ENCODE measurements around the gene AATF. TPM values are rescaled to one million over a fixed set of nuclear protein-coding genes. Genes with fewer than 3 reads are reported as not detected.

Gene AATF
- total RNA-seq, 1 donor from 2014 or later: 21.1 TPM

DNA sequence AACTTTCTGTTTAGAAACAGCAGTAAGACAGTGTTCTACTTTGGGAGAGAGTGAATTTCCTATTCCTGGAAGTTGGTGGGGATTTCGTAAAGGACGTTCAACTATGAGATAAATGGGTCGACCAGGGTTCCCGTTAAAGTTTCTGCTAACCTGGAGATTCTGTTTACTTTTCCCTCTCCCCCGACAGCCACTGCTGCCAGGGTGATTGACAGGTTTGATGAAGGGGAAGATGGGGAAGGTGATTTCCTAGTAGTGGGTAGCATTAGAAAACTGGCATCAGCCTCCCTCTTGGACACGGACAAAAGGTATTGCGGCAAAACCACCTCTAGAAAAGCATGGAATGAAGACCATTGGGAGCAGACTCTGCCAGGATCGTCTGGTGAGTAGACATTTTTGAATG is 1.3 kb downstream of the AATF start:
- Histone ChIP-seq H3K36me3 (peaks cover 0 to 33% of the 10 kb centered on the region in 2 donors), H3K4me1 (peaks cover 25% of the 10 kb centered on the region), H3K9me3 (no peaks in the 10 kb centered on the region), H3K4me3 (peak overlapping the region in 1 of 2 donors; percentile 95), H3K27me3 (no peaks in the 10 kb centered on the region), H3K27ac (no peak overlapping the region)
- no peak for TF ChIP-seq POLR2AphosphoS5 (IDR thresholded peaks at IDR 0.05; ENCODE audit: insufficient read depth in 1 of 2, low read depth in 1 of 2)
- TF ChIP-seq, protein P1, sequence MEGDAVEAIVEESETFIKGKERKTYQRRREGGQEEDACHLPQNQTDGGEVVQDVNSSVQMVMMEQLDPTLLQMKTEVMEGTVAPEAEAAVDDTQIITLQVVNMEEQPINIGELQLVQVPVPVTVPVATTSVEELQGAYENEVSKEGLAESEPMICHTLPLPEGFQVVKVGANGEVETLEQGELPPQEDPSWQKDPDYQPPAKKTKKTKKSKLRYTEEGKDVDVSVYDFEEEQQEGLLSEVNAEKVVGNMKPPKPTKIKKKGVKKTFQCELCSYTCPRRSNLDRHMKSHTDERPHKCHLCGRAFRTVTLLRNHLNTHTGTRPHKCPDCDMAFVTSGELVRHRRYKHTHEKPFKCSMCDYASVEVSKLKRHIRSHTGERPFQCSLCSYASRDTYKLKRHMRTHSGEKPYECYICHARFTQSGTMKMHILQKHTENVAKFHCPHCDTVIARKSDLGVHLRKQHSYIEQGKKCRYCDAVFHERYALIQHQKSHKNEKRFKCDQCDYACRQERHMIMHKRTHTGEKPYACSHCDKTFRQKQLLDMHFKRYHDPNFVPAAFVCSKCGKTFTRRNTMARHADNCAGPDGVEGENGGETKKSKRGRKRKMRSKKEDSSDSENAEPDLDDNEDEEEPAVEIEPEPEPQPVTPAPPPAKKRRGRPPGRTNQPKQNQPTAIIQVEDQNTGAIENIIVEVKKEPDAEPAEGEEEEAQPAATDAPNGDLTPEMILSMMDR (IDR thresholded peaks at IDR 0.05): no peak
- no peak for TF ChIP-seq POLR2A (IDR thresholded peaks at IDR 0.05)
- DNase-seq (ENCODE audit: extremely low spot score in 2 of 2): no peak
- intact Hi-C loops (cut with DNase I): no loop called here

DNA sequence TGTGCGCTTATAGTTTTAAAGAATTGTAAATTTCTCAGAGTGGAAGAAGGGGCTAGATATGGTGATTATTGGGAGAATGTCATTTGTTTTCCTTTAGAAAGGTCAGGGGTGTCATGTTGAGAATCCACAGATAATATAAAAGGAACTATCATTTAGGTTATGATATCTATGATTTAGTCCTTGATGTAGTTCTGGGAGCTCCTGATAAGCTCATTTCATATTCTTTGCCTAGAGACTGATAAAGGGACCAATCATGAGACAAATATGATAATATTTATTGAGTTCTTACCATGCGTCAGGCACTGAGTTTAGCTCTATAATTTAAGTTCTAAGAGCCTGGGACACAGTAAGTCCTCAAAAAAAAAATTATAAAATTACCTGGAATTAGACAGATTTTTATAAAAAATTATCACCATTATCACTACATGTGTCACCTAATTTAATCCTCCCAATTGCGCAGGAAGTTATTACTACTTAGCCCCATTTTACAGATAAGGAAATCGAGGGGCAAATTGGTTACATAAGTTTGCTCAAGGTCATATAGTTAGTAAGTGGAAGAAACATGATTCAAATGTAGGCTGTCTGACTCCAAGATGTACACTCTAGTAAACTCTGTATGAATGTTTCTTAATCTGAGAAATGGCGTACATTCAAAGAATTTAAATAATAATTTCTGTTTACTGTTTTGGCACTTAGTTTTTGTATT is 2.5 kb downstream of the AATF start:
- Histone ChIP-seq H3K9me3 (no peaks in the 10 kb centered on the region), H3K4me3 (no peak overlapping the region), H3K27me3 (no peaks in the 10 kb centered on the region), H3K36me3 (peaks cover 0 to 36% of the 10 kb centered on the region in 2 donors), H3K4me1 (peaks cover 25% of the 10 kb centered on the region), H3K27ac (no peak overlapping the region)
- intact Hi-C loops (cut with DNase I): no loop called here
- TF ChIP-seq POLR2A (IDR thresholded peaks at IDR 0.05) (no peak), POLR2AphosphoS5 (IDR thresholded peaks at IDR 0.05; ENCODE audit: insufficient read depth in 1 of 2, low read depth in 1 of 2) (no peak)
- TF ChIP-seq, protein P1 (IDR thresholded peaks at IDR 0.05): no peak
- DNase-seq (ENCODE audit: extremely low spot score in 2 of 2): no peak

DNA sequence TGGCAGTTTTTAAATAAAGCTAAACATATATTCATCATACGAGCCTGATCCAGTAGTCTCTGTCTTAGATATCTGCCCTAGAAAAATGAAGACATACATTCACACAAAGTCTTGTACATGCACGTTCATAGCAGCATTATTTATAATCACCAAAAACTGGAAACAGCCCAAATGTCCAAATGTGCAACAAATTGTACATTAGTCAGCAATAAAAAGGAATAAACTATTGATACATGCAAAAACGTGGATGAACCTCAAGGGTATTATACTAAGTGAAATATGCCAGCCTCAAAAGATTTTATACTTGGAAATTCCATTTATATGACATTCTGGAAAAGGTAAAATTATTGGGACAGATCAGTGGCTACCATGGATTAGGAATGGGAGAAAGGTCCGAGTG is 22.8 kb downstream of the AATF start:
- intact Hi-C loops (cut with DNase I): no loop called here
- H3K27ac ChIP-seq: no peak overlapping the region
- DNase-seq (ENCODE audit: extremely low spot score in 2 of 2): no peak
- no peaks in the 10 kb centered on the region for H3K9me3 ChIP-seq
- H3K4me1 ChIP-seq: no peaks in the 10 kb centered on the region
- H3K27me3 ChIP-seq: no peaks in the 10 kb centered on the region
- H3K36me3 ChIP-seq: no peaks in the 10 kb centered on the region
- H3K4me3 ChIP-seq: no peak overlapping the region
- TF ChIP-seq POLR2A (IDR thresholded peaks at IDR 0.05) (no peak), POLR2AphosphoS5 (IDR thresholded peaks at IDR 0.05; ENCODE audit: insufficient read depth in 1 of 2, low read depth in 1 of 2) (no peak)
- TF ChIP-seq, protein P1 (IDR thresholded peaks at IDR 0.05): no peak

- no peak overlapping the region for H3K4me3 ChIP-seq
- no peaks in the 10 kb centered on the region for H3K27me3 ChIP-seq
- TF ChIP-seq POLR2AphosphoS5 (IDR thresholded peaks at IDR 0.05; ENCODE audit: insufficient read depth in 1 of 2, low read depth in 1 of 2) (no peak), POLR2A (IDR thresholded peaks at IDR 0.05) (no peak)
- TF ChIP-seq, protein P1 (IDR thresholded peaks at IDR 0.05): no peak
- H3K27ac ChIP-seq: no peak overlapping the region
- H3K36me3 ChIP-seq: no peaks in the 10 kb centered on the region
- no peak for DNase-seq (ENCODE audit: extremely low spot score in 2 of 2)
- H3K4me1 ChIP-seq: no peaks in the 10 kb centered on the region
- H3K9me3 ChIP-seq: no peaks in the 10 kb centered on the region
- intact Hi-C loops (cut with DNase I): no loop called here
These were observed 23.5 kb downstream of the AATF start for GRCh38 chr17:36972186-36972700.

DNA sequence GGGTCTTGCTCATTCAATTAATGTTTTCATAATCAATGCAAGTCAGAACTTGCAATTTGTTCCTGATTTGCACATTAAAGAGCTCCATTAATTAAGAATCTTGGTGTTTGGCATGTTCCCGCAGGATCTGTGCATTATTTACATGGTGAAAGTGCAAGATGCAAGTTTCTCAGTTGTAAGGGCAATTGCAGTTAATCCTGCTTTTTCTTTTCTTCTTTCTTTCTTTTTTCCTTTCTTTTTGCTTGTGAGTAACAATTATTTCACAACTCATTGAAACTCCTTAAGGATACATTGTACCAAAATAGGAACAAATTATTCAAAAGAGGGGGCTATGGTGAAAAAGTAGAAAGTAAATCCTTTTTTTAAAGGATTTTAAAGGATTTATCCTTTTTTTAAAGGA is 24.2 kb downstream of the AATF start:
- TF ChIP-seq POLR2AphosphoS5 (IDR thresholded peaks at IDR 0.05; ENCODE audit: insufficient read depth in 1 of 2, low read depth in 1 of 2) (no peak), POLR2A (IDR thresholded peaks at IDR 0.05) (no peak)
- TF ChIP-seq, protein P1 (IDR thresholded peaks at IDR 0.05): no peak
- Histone ChIP-seq H3K27ac (no peak overlapping the region), H3K27me3 (no peaks in the 10 kb centered on the region), H3K4me3 (no peak overlapping the region), H3K36me3 (no peaks in the 10 kb centered on the region), H3K9me3 (no peaks in the 10 kb centered on the region), H3K4me1 (no peaks in the 10 kb centered on the region)
- no peak for DNase-seq (ENCODE audit: extremely low spot score in 2 of 2)
- intact Hi-C loops (cut with DNase I): no loop called here
